Measurements from ENCODE around the gene EXOSC3.
A peak's percentile ranks its signal among the peaks of the same experiment; 100 is the strongest.
"Not testable (repeated sequence)": the region's sequence is repeated elsewhere in the genome, so short reads cannot be mapped to it uniquely, and the experiment has no call there.

The EXOSC3 gene

DNA sequence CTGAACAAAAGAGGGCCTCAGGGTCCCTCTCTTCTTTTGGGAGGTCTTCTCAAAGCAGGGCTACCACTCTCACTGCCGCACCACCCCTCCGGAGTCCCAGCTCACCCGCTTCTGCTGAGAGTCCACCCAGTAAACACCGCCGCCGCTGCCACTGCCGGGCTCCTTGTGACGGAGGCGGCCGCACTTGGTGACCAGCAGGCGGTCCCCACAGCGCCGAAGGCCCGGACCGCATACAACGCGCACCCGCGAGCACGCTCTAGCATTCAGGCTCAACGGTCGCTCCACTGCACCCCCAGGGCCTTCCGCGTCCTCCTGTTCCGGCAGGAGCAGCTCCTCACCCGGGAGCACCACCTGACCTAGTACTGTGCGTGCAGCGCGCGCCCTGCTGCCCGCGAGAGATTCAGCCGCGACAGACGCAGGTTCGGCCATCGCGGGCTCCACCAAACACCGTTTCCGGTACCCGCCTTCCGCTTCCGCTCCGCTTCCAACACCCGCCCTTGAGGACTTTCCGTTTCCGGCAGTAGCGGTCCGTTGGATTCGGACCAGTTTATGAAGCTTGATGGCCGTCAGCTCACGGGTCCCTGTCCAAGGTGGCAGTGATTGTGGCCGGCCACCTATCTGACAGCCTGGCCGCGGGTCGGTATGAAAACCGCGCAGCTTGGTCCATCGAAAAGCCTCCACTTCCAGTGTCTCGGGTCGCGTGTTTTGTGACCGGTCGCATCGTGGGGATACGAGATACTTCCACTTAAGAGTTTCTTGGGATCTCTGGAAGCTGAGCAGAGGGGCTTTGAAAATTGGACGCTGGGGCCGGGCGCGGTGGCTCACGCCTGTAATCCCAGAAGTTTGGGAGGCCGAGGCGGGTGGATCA, at the start of gene EXOSC3:
TSS of gene EXOSC3 (minus strand) at position 449 of the 868 bp plus-strand sequence. CDS start at position 429, 20 bp downstream.
- peak; percentile 73 for DNase-seq

GRCh38 chr9:37827483-37828165, 42.8 kb upstream of the EXOSC3 start:
- no peak for DNase-seq

DNA sequence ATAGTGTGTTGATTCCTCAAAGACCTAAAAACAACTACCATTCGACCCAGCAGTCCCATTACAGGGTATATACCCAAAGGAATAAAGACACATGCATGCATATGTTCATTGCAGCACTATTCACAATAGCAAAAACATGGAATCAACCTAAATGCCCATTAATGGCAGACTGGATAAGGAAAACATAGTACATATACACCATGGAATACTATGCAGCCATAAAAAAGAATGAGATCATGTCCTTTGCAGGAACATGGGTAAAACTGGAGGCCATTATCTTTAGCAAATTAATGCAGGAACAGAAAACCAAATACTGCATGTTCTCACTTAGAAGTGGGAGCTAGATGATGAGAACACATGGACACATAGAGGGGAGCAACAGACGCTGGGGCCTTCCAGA, 40.3 kb upstream of the EXOSC3 start:
- not testable (repeated sequence) for DNase-seq

GRCh38 chr9:37820142-37820541, 35.3 kb upstream of the EXOSC3 start:
- no peak for DNase-seq

- DNase-seq, result no peak
Measured at GRCh38 chr9:37818849-37819248, 34.0 kb upstream of the EXOSC3 start.

- DNase-seq, result no peak
Measured at GRCh38 chr9:37812773-37813379, 28.0 kb upstream of the EXOSC3 start.

DNA sequence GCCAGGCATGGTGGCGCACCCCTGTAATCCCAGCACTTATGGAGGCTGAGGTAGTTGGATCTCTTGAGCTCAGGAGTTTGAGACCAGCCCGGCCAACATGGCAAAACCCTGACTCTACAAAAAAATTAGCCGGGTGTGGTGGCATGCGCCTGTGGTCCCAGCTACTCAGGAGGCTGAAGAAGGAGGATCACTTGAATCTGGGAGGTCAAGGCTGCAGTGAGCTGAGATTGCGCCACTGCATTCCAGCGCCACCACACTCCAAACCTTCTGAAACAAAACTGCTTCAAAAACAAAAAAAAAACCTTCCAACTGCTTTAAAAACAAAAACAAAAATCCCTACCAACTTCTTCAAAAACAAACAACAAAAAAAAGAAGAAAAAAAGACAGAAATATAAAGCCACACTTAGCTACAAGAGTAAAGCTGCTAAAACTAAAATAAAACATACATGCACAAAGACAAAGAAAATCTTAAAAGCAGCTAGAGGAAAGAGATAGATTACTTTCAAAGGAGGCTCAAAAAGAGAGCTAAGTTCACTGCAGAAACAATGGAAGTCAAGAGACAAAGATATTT, 27.1 kb upstream of the EXOSC3 start:
- no peak for DNase-seq

- DNase-seq, result not testable (repeated sequence)
Measured at GRCh38 chr9:37809676-37810075, 24.8 kb upstream of the EXOSC3 start.

DNA sequence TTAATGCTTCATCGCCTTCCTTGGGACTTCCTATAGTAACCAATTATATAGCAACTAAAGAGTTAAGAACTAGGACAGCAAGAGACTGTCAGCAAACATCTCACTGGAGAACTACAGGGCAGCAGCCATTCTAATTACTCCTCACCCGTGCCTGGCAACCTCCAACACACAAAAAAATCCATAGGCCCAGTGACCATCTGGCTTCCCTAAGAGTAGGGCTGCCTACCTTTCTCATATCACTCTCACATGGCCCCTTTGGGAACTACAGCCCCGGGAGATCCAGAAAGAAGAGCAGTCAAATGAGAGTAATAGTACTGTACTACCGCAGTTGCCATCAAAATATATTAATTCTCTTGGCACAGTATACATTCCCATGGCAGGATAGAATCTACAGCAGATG, 21.4 kb upstream of the EXOSC3 start:
- no peak for DNase-seq

GRCh38 chr9:37801959-37802711, 17.3 kb upstream of the EXOSC3 start:
- DNase-seq, result no peak

DNA sequence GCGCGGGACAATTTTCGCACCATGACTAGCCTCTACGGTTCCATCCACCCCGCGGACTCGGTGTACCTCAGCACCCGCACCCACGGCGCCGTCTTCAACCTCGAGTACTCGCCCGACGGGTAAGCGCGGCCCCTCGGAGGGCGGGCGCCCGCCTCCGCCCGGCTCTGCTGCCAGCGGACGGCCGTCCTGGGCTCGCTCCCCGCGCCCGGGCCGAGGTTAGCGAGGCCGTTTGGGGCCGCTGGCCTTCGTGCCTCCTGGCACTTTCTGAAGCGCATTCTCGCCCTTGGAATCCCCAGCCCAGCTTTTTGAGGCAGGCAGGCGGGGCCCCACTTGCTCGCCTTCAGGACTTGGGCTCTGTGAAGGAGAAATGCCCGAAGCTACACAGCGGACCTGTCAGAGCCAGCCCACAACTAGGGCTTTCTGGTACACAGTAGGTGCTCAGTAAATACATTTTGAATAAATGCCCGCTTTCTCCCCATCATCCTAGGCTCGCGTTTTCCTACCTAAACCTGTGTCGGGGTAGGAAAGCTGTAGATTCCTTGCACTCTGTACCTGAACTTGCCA, 16.5 kb upstream of the EXOSC3 start:
- no peak for DNase-seq

- peak; percentile 58 for DNase-seq
Measured at GRCh38 chr9:37800631-37801286, 15.9 kb upstream of the EXOSC3 start, which contains the start of gene DCAF10. Gene DCAF10, plus strand, starts transcription at chr9:37800797. Its CDS starts 70 bp downstream, at chr9:37800867.

DNA sequence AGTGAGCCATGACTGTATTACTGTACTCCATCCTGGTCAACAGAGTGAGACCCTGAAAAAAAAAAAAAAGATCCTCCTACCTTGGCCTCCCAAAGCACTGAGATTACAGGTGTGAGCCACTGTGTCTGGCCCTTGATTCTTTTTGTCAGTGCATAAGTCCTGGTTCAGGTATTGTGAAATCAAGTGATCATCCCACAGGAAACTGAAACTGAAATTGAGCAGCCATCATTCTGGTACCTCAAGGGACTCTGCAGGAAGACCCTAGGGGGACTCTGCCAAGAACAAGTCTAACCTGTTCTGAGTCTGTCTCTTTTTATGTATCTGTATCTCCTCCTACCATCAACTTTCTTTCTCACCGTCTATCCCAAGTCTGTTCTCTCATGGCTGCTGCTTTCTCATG, 13.8 kb upstream of the EXOSC3 start:
- DNase-seq, result no peak

- no peak for DNase-seq
Measured at GRCh38 chr9:37796232-37796631, 11.4 kb upstream of the EXOSC3 start.

DNA sequence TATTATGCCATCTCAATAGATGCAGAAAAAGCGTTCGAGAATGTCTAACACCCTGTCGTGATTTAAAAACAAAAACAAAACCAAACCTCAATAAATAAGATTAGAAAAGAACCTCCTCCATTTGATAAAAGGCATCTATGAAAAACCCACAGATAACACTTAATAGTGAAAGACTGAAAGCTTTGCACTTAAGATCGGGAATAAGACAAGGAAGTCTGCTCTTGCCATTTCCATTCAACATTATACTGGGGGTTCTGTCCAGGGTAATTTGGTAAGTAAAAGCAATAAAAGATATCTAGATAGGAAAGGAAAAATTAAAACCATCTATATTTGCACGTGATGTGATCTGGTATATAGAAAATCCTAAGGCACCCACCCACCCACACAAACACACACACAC, 7.3 kb upstream of the EXOSC3 start:
- no peak for DNase-seq

DNA sequence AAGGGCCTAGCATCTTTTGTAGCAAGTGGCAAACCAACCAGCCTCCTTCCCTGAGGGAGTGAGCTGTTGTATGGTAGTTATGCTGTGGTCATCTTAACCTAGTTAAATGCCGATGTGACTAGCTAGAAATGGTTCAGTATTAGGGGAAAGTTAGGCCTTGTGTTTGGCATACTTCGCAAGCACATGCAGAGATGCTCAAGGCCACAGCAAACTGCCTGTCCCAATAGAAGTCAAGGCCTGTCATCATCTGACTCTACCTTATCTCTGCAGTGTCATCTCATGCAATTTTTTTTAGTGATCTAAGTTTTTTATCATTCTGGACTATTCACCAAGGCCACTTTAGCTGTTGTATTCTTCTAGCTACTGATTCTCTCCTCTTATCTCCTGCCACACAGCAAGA, 5.2 kb upstream of the EXOSC3 start:
- DNase-seq, result no peak

DNA sequence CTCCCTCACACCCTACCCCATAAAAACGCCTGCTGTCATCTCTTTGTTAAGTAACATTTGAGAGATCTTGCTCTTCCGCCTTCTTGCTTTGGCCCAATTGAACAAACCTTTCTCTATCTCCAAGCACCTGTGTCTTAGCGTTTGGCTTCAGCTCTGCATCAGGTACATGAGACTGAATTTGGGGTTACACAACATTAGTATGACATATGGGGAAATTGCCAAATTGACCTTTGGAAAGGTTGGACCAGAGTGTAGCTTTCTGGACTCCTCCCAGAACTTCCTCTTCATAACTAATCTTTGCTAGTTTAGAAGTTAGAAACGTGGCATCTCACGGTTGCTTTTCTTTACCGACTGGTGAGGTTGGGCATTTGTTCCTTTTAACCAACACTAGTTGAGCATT, 3.5 kb upstream of the EXOSC3 start:
- DNase-seq, result no peak

- no peak for DNase-seq
Measured at GRCh38 chr9:37787059-37787458, 2.2 kb upstream of the EXOSC3 start.

GRCh38 chr9:37784291-37784615, 611 bp downstream of the EXOSC3 start:
- DNase-seq, result no peak

GRCh38 chr9:37778534-37778933, 6.3 kb downstream of the EXOSC3 start:
- no peak for DNase-seq

GRCh38 chr9:37776328-37776727, 8.5 kb downstream of the EXOSC3 start:
- no peak for DNase-seq

All from NCI-H2227 treated with DMSO at 0.1 percent for 48 hours (cell line).